GM15510 (cell line): Measurements from ENCODE around the gene GIPC2.

Source experiments
- POLR2A ChIP-seq: IDR thresholded peaks from 3 replicates; pipeline ENCODE4 v1.6.1; 2011; ENCODE audit warnings: borderline replicate concordance; ENCODE audit not compliant: insufficient read length; ENCODE audit errors: extremely low read depth

The GIPC2 gene

DNA sequence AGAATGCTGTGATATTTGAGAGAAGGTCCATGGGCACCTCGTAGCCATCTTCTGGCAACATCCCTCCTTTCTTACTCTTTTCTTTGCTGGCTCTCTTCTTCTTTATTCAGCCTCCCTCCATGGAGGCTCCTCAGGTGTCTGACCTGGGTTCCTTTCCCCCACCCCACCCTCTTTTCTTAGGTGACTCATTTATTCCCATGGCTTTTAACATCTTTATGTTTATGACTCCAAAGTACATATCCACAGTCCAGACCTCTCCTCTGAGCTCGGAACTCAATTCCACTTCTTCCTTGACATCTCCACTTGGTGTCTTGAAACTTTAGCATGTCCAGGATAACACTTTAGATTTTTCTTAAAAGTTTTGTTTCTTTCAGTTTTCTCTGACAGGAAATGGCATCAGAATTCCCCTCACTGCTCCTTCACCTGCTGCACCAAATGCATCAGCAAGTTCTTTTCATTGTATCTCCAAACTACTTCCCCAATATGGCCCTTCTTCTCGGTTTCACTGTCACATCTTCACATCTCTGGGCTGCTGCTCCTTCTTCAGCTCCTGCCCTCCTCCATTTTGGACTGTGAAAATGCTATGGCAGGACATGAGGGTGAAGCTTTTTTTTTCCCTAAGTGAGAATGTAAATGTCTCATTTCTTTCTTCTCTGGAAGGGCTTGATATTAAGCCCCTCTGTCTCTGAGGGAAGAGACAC is 95.9 kb downstream of the GIPC2 start:
- TF ChIP-seq POLR2A = no peak

DNA sequence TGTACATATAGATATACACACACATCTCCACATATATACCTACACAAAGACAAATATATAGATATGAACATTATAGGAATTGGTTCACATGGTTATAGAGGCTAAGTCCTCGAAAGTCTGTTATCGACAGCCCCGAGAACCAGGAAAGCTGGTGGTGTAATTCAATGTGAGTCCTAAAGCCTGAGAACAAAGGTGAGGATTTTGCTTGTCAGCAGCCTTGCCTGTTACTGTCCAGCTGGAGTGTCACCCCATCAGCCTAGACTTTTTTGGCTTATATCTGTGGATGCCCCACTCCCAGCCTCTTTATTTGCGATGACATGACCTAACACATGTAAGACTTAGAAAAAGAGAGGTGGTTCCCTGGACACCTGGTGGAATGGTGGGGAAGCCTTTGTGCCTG is 97.0 kb downstream of the GIPC2 start:
- no peak for TF ChIP-seq POLR2A

DNA sequence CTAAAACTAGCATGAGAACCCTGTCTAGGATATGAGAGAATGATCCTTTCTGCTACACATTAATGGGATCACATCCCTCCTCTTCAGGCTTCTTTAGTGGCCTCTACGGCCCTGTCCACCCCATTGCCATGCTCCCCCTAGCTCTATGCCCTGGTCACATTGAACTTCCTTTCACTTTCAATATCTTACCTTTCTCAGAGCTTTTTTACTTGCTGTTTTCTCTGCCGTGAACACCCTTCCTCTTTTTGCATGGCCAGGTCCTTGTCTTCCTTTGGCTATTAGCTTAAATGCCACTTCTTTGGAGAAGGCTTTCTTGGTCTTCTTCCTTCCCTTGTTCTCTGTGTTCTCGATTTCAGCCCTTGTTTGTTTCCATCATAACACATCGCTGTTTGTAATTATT is 97.4 kb downstream of the GIPC2 start:
- TF ChIP-seq POLR2A = no peak

GRCh38 chr1:78143673-78144072 is 97.9 kb downstream of the GIPC2 start:
- no peak for TF ChIP-seq POLR2A

GRCh38 chr1:78145105-78145580 is 99.4 kb downstream of the GIPC2 start:
- no peak for TF ChIP-seq POLR2A

DNA sequence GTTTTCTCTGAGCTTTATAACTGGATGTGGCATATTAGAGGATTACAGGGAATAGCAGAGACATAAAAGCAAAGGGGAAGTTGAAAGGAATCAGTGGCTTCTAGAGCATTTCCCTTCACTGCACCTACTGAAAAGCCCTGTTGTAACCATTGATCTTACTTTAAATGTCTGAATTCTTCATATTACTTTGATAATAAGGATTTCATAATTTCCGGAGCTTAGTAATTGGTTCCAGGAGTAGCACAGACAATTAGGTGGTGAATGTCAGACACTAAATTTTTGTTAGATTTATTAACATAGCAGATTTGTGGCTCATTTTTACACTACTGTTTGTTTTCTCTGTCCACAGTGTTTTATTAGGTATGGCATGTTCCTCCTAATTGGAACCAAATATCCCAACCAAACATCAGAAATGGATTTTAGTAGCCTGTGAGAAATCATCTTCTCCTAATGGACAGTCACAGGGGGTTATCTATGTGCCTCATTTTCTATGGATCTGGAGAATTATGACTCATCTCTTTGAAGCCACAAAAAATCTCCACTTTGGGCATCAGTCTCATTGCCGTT is 100.5 kb downstream of the GIPC2 start:
- TF ChIP-seq POLR2A = no peak

GRCh38 chr1:78147031-78147430 is 101.3 kb downstream of the GIPC2 start:
- TF ChIP-seq POLR2A = no peak

GRCh38 chr1:78153092-78153736 is 107.4 kb downstream of the GIPC2 start:
- no peak for TF ChIP-seq POLR2A

DNA sequence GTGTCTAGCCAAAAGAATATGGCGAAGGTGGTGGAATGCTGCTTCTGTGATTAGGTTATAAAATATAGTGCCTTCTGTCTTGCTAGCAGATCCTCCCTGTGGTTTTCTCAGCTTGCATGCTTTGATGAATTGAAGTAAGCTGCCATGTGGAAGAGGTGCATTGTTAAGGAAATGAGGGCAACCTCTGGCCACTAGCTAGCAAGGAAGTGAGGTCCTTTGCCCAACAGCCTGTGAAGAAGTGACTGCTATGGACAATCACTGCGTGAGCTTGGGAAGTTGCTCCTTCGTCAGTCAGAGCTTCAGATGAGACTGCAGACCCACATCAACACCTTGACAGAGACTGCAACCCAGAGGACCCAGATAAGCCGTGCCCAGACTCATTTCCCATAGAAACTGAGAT is 109.4 kb downstream of the GIPC2 start:
- TF ChIP-seq POLR2A = no peak

DNA sequence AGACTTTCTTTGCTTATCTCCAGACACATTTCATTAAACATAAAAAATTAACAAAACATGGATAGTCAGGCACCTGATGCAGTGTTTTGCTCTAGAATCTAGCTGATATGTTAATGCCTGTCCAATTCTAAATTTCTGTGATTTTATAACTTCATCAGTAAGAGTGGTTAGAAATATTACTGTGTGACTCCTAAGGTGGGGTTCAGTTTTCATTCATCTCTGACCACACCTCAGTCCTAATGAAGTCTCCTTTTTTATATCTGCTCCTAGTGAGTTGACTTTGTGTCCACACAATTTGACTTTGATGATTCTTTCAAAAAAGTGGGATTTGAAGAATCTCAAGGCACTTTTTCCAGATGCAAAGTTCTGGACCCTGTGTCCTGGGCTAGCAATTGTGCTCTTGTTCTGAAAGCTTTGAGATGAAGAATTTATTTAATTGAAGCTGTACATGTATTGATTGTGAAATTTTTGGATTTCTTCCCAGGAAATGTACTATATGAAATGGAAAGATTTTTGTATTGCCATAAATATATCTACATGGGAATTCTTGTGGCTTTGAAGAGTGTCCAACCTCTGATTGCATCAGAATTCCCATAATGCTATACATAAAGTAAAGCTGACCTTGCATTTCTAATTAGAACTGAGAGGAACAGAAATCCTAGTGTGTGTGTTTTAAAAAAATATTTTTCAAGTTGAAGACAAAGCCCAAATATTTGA is 111.2 kb downstream of the GIPC2 start:
- TF ChIP-seq POLR2A = no peak

DNA sequence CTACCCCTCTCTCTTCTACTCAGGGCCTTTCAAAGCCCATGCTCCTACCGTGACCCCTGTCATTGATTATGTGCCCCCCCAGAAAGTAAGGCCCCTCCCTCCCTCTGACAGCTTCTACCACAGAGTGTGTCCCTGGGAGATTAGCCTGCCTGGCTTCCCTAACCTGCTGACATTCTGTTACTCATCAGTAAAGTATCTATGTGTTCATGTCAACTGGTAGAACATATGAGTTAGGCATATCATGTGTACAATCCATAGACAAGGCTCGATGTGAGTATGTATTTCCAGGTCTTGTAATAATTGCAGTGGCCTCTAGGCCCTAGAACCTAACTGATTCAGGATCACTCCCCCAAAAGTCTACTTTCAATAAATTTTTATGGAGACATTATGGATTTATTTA is 120.0 kb downstream of the GIPC2 start:
- TF ChIP-seq POLR2A = no peak

GRCh38 chr1:78168306-78168705 is 122.5 kb downstream of the GIPC2 start:
- TF ChIP-seq POLR2A = no peak

DNA sequence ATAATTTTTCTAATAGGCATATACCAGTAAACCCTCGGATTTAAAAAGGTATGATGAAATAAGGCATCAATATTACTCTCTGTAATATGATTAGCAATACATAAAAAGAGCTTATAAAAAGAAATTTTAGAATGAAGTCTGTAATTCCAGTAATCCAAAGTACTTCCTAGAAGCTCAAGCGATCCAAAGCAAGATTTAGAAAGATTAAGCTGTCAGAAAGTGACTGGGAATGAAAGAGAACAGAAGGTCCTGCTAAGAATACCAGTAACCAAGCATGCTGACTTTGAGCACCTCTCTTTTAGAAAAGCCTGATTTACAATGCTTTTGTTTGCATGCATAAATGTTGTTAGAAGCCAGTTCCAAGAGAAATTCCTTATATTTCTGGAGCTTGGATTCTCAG is 125.1 kb downstream of the GIPC2 start:
- no peak for TF ChIP-seq POLR2A

DNA sequence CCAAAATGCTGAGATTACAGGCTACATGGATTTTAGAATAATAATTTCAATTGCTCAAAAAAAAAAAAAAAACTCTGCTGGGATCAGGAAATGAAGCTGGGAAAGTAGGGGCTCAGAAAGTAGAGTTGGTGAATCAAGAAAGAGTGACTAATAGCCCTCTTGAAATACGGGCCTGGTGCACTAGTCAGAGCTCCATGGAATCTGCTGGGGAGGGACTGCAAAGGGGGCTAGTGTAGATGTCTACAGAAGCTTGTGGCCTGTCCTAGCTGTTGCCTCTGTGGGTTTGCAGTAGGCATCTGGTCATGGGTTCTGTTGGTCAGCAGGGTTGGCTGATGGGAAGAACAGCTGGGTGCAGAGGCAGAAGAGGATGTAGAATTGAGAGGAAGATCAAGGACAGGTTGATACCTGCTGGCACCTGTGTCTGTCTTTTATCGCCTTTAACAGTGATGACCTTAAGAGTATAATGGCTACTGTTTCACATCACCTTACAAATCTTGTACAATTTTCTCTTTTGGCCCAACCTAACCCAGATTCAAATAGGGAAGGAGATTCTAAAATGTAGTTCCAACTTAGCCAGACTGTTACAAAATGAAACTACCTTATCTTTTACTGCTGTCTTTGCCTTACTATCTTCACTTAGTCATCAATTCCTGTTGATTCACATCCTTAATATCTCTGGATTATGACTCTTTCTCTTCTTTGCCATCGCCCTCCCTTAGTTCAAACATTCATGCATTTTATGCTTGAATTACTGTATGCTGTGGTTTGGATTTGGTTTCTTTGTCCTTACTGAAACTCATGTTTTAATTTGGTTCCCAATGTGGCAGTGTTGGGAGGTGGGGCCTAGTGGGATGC is 126.2 kb downstream of the GIPC2 start:
- TF ChIP-seq POLR2A = no peak
